Measurements from ENCODE around the gene ZNF140. TPM values are rescaled to one million over a fixed set of nuclear protein-coding genes. Genes with fewer than 3 reads are reported as not detected.
A peak's percentile ranks its signal among the peaks of the same experiment; 100 is the strongest.

ZNF140 gene
- total and polyA plus RNA-seq, 2 of the 13 experiments (the other 11 are each of a cell fraction or from before 2014, with no cell fraction given): 8.7 to 13.5 TPM

DNA sequence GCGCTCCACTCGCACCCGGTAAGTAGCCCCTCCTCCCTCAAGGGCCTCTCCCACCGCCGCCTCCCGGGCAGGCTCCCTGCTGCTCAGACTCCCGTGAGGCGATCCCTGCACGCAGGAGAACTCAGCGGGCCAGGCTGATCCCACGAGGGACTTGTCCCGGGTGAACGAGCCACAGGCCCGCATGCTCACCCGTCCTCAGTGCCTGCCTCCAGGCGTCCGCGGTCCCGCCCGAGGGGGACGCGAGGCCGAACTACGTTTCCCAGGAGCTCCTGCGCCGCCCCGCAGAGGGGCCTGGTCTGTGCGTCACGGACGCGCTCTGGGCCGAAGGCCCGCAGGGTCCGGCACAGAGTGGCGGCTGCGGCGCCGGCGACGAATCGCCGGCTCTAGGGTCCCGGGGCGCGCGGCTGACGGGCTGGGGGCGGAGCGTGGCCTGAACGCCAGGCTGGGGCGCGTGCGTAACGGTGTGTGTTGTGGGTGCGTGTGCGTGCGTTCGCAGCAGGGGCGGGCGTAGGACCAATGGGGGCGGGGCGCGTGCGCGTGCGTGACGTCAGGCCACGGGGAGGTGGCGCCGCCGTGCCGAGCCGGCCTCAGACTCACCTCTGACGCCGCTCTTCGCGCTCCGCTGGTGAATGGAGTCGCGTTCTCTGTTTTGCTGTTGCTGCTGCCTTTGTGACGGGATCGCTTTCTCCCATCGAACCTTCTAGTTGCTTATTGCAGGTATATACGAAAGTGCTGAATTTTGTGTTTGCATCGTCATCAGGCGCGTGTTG, 49.5 kb downstream of the ZNF140 start, which contains the start of the genes ZNF10 and ZNF891 (continued):
- TF ChIP-seq ZNF761 (CRISPR knock-in tag; conservative IDR thresholded peaks at IDR 0.05) (0 out of 2 replicates have a peak, but pooled peaks have one; percentile 34), NCOR1 (IDR thresholded peaks at IDR 0.05; ENCODE audit: borderline replicate concordance, low read length) (no peak), SMAD1 (CRISPR knock-in tag; IDR thresholded peaks at IDR 0.05; ENCODE audit: borderline replicate concordance, low read depth) (peak; percentile 49; the same call in 1 of the 2 replicates), KLF9 (CRISPR knock-in tag; IDR thresholded peaks at IDR 0.05; ENCODE audit: low read depth) (peak; percentile 19; the same call in 1 of the 2 replicates), ZNF670 (CRISPR knock-in tag; IDR thresholded peaks at IDR 0.05; ENCODE audit: borderline replicate concordance) (peak; percentile 13; the same call in 1 of the 2 replicates), ZNF605 (CRISPR knock-in tag; IDR thresholded peaks at IDR 0.05) (peak; percentile 63), THAP11 (CRISPR knock-in tag; IDR thresholded peaks at IDR 0.05) (peak; percentile 100), CBX5 (CRISPR knock-in tag; IDR thresholded peaks at IDR 0.05; ENCODE audit: borderline replicate concordance) (peak; percentile 77; the same call in 1 of the 2 replicates), ZNF205 (CRISPR knock-in tag; IDR thresholded peaks at IDR 0.05) (peak; percentile 38; the same call in 1 of the 2 replicates), KDM2A (CRISPR knock-in tag; IDR thresholded peaks at IDR 0.05; ENCODE audit: borderline replicate concordance, low read depth) (peak; percentile 91), RFX3 (CRISPR knock-in tag; IDR thresholded peaks at IDR 0.05) (no peak), TEAD2 (CRISPR knock-in tag; IDR thresholded peaks at IDR 0.05) (no peak), ZNF160 (CRISPR knock-in tag; IDR thresholded peaks at IDR 0.05) (no peak), ZNF432 (CRISPR knock-in tag; IDR thresholded peaks at IDR 0.05; ENCODE audit: borderline replicate concordance) (no peak; the same call in 1 of the 2 replicates), ZNF816 (CRISPR knock-in tag; IDR thresholded peaks at IDR 0.05; ENCODE audit: borderline replicate concordance) (no peak), ZNF232 (CRISPR knock-in tag; IDR thresholded peaks at IDR 0.05; ENCODE audit: borderline replicate concordance) (0 out of 2 replicates have a peak, but pooled peaks have one; percentile 27), ZNF230 (CRISPR knock-in tag; IDR thresholded peaks at IDR 0.05) (0 out of 2 replicates have a peak, but pooled peaks have one; percentile 51), ZNF672 (CRISPR knock-in tag; IDR thresholded peaks at IDR 0.05) (no peak), HIVEP1 (CRISPR knock-in tag; IDR thresholded peaks at IDR 0.05) (no peak), ZNF33B (CRISPR knock-in tag; IDR thresholded peaks at IDR 0.05) (peak; percentile 87), SATB2 (CRISPR knock-in tag; IDR thresholded peaks at IDR 0.05) (peak; percentile 43; the same call in 1 of the 2 replicates)
- TF ChIP-seq, protein P1, sequence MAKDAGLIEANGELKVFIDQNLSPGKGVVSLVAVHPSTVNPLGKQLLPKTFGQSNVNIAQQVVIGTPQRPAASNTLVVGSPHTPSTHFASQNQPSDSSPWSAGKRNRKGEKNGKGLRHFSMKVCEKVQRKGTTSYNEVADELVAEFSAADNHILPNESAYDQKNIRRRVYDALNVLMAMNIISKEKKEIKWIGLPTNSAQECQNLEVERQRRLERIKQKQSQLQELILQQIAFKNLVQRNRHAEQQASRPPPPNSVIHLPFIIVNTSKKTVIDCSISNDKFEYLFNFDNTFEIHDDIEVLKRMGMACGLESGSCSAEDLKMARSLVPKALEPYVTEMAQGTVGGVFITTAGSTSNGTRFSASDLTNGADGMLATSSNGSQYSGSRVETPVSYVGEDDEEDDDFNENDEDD (CRISPR knock-in tag; IDR thresholded peaks at IDR 0.05; ENCODE audit: borderline replicate concordance): peak; percentile 32; the same call in 1 of the 2 replicates
- TF ChIP-seq, protein P2, sequence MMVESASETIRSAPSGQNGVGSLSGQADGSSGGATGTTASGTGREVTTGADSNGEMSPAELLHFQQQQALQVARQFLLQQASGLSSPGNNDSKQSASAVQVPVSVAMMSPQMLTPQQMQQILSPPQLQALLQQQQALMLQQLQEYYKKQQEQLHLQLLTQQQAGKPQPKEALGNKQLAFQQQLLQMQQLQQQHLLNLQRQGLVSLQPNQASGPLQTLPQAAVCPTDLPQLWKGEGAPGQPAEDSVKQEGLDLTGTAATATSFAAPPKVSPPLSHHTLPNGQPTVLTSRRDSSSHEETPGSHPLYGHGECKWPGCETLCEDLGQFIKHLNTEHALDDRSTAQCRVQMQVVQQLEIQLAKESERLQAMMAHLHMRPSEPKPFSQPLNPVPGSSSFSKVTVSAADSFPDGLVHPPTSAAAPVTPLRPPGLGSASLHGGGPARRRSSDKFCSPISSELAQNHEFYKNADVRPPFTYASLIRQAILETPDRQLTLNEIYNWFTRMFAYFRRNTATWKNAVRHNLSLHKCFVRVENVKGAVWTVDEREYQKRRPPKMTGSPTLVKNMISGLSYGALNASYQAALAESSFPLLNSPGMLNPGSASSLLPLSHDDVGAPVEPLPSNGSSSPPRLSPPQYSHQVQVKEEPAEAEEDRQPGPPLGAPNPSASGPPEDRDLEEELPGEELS (CRISPR knock-in tag; IDR thresholded peaks at IDR 0.05): peak; percentile 58
- TF ChIP-seq, protein P3, sequence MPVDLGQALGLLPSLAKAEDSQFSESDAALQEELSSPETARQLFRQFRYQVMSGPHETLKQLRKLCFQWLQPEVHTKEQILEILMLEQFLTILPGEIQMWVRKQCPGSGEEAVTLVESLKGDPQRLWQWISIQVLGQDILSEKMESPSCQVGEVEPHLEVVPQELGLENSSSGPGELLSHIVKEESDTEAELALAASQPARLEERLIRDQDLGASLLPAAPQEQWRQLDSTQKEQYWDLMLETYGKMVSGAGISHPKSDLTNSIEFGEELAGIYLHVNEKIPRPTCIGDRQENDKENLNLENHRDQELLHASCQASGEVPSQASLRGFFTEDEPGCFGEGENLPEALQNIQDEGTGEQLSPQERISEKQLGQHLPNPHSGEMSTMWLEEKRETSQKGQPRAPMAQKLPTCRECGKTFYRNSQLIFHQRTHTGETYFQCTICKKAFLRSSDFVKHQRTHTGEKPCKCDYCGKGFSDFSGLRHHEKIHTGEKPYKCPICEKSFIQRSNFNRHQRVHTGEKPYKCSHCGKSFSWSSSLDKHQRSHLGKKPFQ (CRISPR knock-in tag; IDR thresholded peaks at IDR 0.05; ENCODE audit: insufficient replicate concordance): no peak
- TF ChIP-seq, protein P4, sequence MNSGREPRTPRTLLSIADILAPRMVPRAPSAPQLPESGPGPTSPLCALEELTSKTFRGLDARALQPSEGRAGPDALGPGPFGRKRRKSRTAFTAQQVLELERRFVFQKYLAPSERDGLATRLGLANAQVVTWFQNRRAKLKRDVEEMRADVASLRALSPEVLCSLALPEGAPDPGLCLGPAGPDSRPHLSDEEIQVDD (CRISPR knock-in tag; IDR thresholded peaks at IDR 0.05; ENCODE audit: borderline replicate concordance): peak; percentile 48; the same call in 1 of the 2 replicates

Measured in HepG2 (cell line).